SHP77 treated with DMSO at 0.1 percent for 48 hours (cell line): Measurements from ENCODE around the gene INTS11.
"Not testable (repeated sequence)": the region's sequence is repeated elsewhere in the genome, so short reads cannot be mapped to it uniquely, and the experiment has no call there.

Experiments
- DNase-seq: peaks from one replicate; lab custom pipeline; 2025; lab: John Stamatoyannopoulos, UW

The INTS11 gene

GRCh38 chr1:1324524-1325287 is at the start of gene INTS11, which contains the start of gene CPTP:
Gene INTS11 (minus strand): TSS chr1:1324660. CDS start chr1:1324608, 52 bp downstream.
Gene CPTP (plus strand): TSS chr1:1324802. CDS start chr1:1326911, 2,109 bp downstream.
- DNase-seq = peak; percentile 56

- DNase-seq = no peak
Measured at GRCh38 chr1:1373815-1374588, 49.5 kb upstream of the INTS11 start.

GRCh38 chr1:1373051-1373814 is 48.8 kb upstream of the INTS11 start:
- no peak for DNase-seq

- peak; percentile 22 for DNase-seq
Measured at GRCh38 chr1:1371746-1372711, 47.6 kb upstream of the INTS11 start.

- no peak for DNase-seq
Measured at GRCh38 chr1:1371364-1371745, 46.9 kb upstream of the INTS11 start.

- no peak for DNase-seq
Measured at GRCh38 chr1:1370771-1371300, 46.4 kb upstream of the INTS11 start.

- not testable (repeated sequence) for DNase-seq
Measured at GRCh38 chr1:1370094-1370493, 45.6 kb upstream of the INTS11 start.

GRCh38 chr1:1367315-1367714 is 42.9 kb upstream of the INTS11 start:
- DNase-seq = no peak

GRCh38 chr1:1366699-1367066 is 42.2 kb upstream of the INTS11 start:
- no peak for DNase-seq

GRCh38 chr1:1365875-1366698 is 41.6 kb upstream of the INTS11 start:
- no peak for DNase-seq

GRCh38 chr1:1364266-1364665 is 39.8 kb upstream of the INTS11 start:
- DNase-seq = no peak

- DNase-seq = no peak
Measured at GRCh38 chr1:1361982-1362423, 37.5 kb upstream of the INTS11 start.

- no peak for DNase-seq
Measured at GRCh38 chr1:1361233-1361981, 36.9 kb upstream of the INTS11 start.

- DNase-seq = no peak
Measured at GRCh38 chr1:1360506-1361169, 36.2 kb upstream of the INTS11 start.

GRCh38 chr1:1359664-1360468 is 35.4 kb upstream of the INTS11 start:
- no peak for DNase-seq

- no peak for DNase-seq
Measured at GRCh38 chr1:1359308-1359663, 34.8 kb upstream of the INTS11 start.

- no peak for DNase-seq
Measured at GRCh38 chr1:1358433-1359271, 34.2 kb upstream of the INTS11 start, which contains the start of gene MXRA8. Gene MXRA8 (minus strand): TSS chr1:1358555. CDS start chr1:1358504, 51 bp downstream.
